HepG2 (cell line): Measurements from ENCODE around the gene GNL3.

Experiments
- CBX5 ChIP-seq: sonication (generic); formaldehyde crosslinking; IDR thresholded peaks from 2 replicates; pipeline ENCODE4 v1.4.0; 2020; ENCODE audit warnings: missing genetic modification reagents, borderline replicate concordance
- CREB1 ChIP-seq, 2 experiments: fragments of 450-650 bp in 1 of 2; IDR thresholded peaks; 2 replicates each; pipeline ENCODE4 v1.6.1; 2016 to 2017; ENCODE audit warnings: control low read depth in 1 of 2, mild to moderate bottlenecking in 1 of 2, missing compliant biosample characterization in 1 of 2, missing genetic modification characterization in 1 of 2
- EP300 ChIP-seq, 3 experiments: sonication (generic) in 1 of 3; formaldehyde crosslinking in 1 of 3; IDR thresholded peaks; 2 replicates each; pipeline versions ENCODE4 v1.5.1 to v1.6.1; 2011 to 2020; ENCODE audit warnings: low read depth in 2 of 3, low read length in 2 of 3, borderline replicate concordance in 1 of 3, improper control_type of control experiment in 1 of 3, mild to moderate bottlenecking in 1 of 3, missing genetic modification reagents in 1 of 3, moderate library complexity in 1 of 3

- TF ChIP-seq CREB1 (IDR thresholded peaks at IDR 0.05) (no peak), CREB1 (CRISPR knock-in tag; IDR thresholded peaks at IDR 0.05) (no peak), EP300 (IDR thresholded peaks at IDR 0.05; ENCODE audit: low read depth in 2 of 2, low read length in 2 of 2) (no peak), EP300 (CRISPR knock-in tag; IDR thresholded peaks at IDR 0.05; ENCODE audit: borderline replicate concordance) (no peak), CBX5 (CRISPR knock-in tag) (no peak)
Measured at GRCh38 chr3:52696830-52697631, 11.2 kb downstream of the GNL3 start.
